GM21526 (cell line): ENCODE results near the gene NAA16.
"Not testable (repeated sequence)": the region's sequence is repeated elsewhere in the genome, so short reads cannot be mapped to it uniquely, and the experiment has no call there.

ENCODE experiments used
- ATAC-seq: cut with Tn5 transposase; IDR thresholded peaks from one replicate; pipeline ENCODE4 v1.9.1; 2021; ENCODE audit warnings: moderate library complexity; ENCODE audit not compliant: unreplicated experiment, low FRiP score

The NAA16 gene

GRCh38 chr13:41352935-41353840 lies 42.1 kb downstream of the NAA16 start:
- ATAC-seq = no peak

- ATAC-seq = no peak
Observed at GRCh38 chr13:41354416-41354815, 43.3 kb downstream of the NAA16 start.

GRCh38 chr13:41356385-41356648 lies 45.2 kb downstream of the NAA16 start:
- ATAC-seq = not testable (repeated sequence)

- ATAC-seq = no peak
Observed at GRCh38 chr13:41356786-41357185, 45.7 kb downstream of the NAA16 start.

DNA sequence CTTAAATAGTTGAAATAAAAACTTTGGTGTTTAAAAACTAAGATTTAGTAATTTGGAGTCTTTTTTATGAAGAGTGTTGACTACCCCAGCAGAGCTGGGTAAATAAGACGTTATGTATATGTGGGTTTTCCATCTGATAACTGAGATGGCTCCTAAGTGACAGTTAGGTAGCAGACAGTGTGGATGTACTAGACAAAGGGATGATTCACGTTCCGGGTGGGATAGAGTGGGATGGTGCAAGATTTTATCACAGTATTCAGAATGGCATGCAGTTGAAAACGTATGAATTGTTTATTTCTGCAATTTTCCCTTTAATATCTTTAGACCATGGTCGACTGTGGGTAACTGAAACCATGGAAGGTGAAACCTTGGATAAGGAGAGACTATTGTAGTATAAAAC lies 50.4 kb downstream of the NAA16 start:
- no peak for ATAC-seq

GRCh38 chr13:41364043-41364442 lies 53.0 kb downstream of the NAA16 start:
- ATAC-seq = no peak

DNA sequence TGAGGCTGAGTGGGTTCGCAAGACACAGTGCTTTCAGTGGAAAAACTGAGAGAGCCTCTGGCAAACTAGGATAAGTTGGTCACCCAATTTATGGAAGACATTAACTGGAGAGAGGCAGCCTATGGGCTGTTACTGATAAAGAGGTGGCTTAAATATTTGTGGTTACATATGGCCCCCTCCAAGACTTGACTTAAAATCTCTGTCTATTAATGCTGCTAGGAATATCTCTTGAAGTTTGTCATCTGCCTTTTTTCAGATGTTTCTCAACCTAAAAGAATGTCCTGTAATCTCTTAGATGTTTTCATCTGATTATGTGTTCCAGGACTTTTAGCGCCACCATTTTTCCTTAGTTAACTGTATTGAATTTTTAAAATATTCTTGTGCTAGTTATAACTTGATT lies 54.6 kb downstream of the NAA16 start:
- no peak for ATAC-seq

DNA sequence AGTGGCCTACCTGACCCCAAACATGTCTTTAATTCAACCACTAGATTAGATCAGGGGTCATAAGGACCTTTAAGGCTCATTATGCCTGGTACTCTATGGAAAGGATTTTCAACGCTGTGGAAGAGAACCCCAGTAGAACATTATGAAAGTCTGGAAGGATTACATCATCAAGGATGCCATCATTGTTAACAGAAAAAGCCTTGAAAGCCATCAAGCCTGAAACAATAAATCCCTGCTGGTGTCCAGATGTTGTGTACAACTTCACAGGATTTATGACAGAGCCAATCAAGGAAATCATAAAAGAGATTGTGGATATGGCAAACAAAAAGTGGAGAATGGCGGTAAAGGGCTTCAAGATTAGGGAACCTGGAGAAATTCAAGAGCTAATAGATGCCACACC lies 59.7 kb downstream of the NAA16 start:
- no peak for ATAC-seq

DNA sequence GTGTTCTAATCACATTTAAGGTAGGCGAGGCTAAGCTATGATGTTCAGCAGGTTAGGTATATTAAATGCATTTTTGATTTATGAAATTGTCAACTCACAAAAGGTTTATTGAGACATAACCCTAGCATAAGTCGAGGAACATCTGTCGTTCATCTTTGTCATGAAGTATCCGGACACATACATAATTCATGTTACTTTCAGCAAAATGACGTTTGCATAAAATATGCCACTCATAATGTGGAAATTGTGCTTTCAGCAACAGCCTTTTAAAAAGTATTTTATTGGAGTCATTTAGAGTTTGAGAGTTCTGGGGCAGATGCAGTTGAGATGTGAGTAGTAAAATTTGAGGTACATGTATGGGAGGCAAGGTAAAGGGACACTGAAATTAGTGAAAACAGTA lies 66.4 kb downstream of the NAA16 start:
- ATAC-seq = no peak

GRCh38 chr13:41382431-41382830 lies 71.4 kb downstream of the NAA16 start:
- ATAC-seq = no peak

GRCh38 chr13:41383386-41383785 lies 72.3 kb downstream of the NAA16 start:
- no peak for ATAC-seq

GRCh38 chr13:41384749-41385503 lies 73.9 kb downstream of the NAA16 start:
- no peak for ATAC-seq

GRCh38 chr13:41386211-41386610 lies 75.1 kb downstream of the NAA16 start:
- no peak for ATAC-seq

- no peak for ATAC-seq
Observed at GRCh38 chr13:41387576-41387975, 76.5 kb downstream of the NAA16 start.

DNA sequence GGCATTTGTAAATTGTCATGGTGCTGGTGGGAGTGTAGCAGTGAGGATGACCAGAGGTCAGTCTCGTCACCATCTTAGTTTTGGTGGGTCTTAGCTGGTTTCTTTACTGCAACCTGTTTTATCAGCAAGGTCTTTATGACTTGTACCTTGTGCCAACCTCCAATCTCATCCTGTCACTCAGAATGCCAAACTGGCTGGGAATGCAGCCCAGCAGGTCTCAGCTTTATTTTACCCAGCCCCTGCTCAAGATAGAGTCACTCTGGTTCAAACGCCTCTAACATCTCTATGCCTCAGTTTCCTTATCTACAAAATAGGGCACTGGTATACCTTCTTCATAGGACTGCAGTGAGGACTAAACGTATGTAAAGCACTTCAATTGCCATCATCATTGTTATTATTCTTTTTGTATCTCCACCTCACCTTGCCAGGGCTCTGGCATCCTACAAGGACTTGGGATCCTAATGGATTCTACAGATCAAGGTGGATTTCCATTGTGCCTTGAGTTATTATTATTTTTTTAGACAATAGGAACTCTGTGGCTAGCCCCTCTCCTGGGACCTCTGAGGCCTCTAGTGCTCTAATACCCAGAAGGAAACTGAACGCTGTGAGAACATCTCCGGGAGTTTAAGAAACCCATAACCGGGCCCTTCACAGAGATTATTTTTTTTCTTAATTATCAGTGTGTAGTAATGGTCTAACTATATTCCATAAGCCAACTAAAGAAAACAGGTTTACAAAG lies 77.2 kb downstream of the NAA16 start:
- no peak for ATAC-seq

DNA sequence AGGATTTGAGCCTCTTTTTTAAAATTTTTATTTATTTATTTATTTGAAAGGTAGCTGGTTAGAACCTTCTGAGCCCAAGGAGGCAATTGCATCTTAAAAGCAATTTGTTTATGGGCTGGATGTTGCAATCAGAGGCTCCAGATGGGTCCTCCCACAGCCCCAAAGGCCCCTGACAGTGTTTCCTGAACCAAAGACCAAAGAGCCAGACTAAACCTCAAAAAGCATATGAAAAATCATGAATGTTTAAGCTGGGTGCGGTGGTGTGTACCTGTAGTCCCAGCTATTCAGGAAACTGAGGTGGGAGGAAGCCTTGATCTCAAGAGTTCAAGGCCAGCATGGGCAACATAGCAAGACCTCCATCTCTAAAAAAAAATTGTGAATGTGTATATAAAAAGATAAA lies 78.5 kb downstream of the NAA16 start:
- ATAC-seq = no peak

- no peak for ATAC-seq
Observed at GRCh38 chr13:41394166-41394565, 83.1 kb downstream of the NAA16 start.

- ATAC-seq = no peak
Observed at GRCh38 chr13:41398494-41399170, 87.6 kb downstream of the NAA16 start.

DNA sequence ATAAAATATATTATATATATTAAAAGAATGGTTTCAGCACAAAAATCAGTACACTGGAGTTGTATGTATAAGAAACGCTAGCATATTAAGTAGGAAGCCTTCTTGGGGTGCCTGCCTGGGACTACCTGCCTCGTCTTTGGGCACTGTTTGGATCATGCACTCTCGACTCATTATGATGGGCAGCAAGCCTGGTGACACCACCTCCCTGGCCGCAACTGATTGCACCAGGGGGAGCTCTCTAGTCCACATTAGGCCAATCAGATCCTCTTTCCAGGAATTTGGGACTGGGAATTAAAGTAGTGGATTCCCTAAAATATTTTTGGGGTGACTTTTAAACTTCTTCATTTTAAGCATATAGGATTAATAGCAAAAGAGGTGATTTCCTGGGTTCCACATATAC lies 90.3 kb downstream of the NAA16 start:
- ATAC-seq = no peak

DNA sequence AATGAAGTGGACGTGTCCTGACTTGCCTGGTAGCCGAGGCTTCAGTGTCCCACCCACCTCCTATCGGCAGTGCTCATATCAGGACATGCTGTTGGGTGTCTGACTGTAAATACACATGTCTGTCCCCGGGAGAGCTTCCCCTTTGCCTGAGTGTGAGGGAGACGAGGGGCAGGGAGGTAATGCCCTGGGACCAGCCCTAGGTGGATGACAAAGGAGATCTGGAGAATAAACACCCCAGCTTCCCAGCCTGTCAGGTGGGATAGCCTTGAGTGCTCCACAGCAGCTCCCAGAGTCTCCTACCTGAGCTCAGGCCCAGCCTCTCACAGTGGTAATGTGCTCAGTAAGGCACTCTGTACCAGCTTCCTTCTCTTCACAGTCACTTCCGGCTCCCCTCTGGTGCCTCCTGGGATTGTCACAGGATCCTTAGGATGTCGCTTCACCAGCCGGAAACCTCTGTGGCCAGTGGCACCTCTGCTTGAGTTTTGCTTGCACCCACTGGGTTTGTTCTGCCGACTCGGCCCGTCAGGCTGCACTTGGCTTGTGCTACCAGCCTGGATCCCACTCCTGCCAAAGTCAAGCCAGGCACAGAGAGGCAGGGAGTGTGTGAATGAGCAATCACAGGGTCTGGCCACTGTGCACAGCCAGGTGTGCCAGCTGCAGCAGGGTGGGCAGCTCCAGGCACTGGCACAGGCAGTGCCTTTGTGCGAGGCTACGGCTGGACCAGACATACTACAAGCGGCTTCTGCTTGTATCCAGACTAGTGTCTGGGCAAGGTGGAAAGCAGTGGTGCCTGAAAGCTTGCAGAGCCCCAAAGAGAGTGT lies 91.8 kb downstream of the NAA16 start:
- ATAC-seq = no peak
